CD4-positive, alpha-beta T cell treated with Interleukin-1 beta for 1 hour (primary cell): ENCODE results near the gene AVEN.
"Not testable (repeated sequence)": the region's sequence is repeated elsewhere in the genome, so short reads cannot be mapped to it uniquely, and the experiment has no call there.

Experiments
- DNase-seq, 2 donors: peaks; one replicate each; pipeline ENCODE4 v3.0.0-alpha.2; 2020 to 2022

AVEN gene

GRCh38 chr15:34038871-34039789, at the start of gene AVEN:
TSS of gene AVEN (minus strand) at chr15:34039204. CDS start at chr15:34039046, 158 bp downstream.
- DNase-seq, result peak; percentile 50 to 61

- no peak for DNase-seq
Measured at GRCh38 chr15:34085746-34086145, 46.7 kb upstream of the AVEN start.

DNA sequence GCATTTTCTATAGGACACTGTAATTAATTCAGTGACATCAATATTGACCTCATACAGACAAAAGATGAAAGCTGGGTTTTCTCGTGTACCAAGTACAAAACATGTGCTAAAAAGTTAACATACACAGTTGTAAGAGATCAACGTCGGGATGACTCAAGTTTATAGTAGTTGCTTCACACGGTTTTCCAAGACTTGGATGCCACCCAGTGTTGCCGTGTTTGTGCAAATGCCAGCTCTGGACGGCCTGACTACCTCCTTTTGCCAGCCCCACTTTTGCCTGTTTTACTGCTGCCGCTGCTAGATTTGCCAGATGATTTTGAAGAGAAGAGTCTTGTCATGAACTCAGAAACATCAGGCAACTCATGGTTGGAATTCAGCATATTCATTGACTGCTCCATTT, 45.1 kb upstream of the AVEN start:
- no peak for DNase-seq

DNA sequence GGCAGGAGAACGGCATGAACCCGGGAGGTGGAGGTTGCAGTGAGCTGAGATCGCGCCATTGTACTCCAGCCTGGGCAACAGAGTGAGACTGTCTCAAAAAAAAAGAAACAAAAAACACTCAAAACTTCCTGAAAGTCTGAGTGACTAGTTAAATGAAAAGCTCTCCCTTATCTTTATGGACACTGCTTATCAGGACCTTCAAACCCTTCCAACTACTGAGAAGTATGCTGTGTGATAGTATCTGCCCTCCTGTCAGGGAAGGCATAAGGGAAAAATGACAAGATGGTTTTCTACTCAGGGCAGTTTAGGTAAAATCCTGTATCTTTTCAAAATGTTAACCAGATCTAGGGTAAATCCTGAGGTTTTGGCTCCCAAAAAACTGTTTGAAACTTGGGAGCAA, 40.9 kb upstream of the AVEN start:
- no peak for DNase-seq

GRCh38 chr15:34078900-34079299, 39.9 kb upstream of the AVEN start:
- DNase-seq, result no peak

- no peak for DNase-seq
Measured at GRCh38 chr15:34076785-34077184, 37.8 kb upstream of the AVEN start.

GRCh38 chr15:34070003-34070402, 31.0 kb upstream of the AVEN start:
- no peak for DNase-seq

DNA sequence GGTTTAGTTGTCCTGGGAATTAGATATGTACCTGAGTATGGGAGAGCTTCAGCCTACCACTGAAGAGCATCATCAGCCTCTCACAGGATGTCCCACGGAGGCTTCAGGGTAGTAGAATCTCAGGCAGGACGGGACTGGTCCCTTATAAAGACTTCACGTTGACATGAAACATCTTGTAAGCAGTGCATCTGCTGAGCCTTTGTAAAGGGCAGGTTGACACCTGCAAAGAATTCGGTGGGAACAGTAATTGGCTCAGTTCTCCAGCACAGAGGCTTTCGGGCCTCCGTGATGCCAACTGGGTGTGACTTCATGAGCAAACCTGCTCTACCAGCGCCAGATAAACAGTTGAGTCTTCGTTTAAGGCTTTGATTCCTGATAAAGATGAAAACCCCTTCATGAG, 26.9 kb upstream of the AVEN start:
- DNase-seq, result no peak

DNA sequence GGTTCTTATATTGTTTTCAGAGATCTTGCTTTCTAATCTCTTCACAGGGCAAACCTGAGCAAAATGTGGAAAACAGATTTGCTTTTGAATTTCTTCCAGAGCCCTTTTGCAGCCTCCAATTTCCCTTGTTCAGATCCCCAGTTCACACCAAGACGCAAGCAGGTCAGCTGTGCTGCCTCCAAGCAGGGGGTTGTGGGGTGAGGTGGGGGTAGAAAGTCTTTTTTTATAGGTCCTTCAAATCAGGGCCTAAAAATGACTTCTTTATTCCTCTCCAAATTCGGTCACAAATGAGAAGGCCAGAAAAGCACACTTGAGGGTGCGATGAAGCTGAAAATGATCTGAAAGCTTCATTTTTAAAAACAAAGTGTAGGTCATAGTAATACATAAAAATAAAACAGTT, 26.3 kb upstream of the AVEN start:
- no peak for DNase-seq

GRCh38 chr15:34064438-34064837, 25.4 kb upstream of the AVEN start:
- DNase-seq, result no peak

- DNase-seq, result no peak
Measured at GRCh38 chr15:34059946-34060345, 20.9 kb upstream of the AVEN start.

- no peak for DNase-seq
Measured at GRCh38 chr15:34059476-34059875, 20.5 kb upstream of the AVEN start.

GRCh38 chr15:34056911-34057310, 17.9 kb upstream of the AVEN start:
- DNase-seq, result no peak

GRCh38 chr15:34055868-34056595, 17.0 kb upstream of the AVEN start:
- DNase-seq, result no peak

DNA sequence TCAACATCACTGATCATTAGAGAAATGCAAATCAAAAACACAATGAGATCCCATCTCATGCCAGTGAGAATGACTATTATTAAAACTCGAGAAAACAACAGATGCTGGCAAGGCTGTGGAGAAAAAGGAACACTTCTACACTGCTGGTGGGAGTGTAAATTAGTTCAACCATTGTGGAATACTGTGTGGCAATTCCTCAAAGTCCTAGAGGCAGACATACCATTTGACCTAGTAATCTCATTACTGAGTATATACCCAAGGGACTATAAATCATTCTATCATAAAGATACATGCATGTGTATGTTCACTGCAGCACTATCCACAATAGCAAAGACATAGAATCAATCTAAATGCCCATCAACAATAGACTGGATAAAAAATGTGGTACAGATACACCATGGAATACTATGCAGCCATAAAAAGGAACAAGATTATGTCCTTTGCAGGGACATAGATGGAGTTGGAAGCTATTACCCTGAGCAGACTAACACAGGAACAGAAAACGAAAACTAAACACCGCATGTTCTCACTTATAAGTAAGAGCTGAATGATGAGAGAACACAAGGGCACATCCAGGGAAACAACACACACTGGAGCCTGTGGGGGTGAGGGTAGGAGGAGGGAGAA, 15.2 kb upstream of the AVEN start:
- no peak for DNase-seq

DNA sequence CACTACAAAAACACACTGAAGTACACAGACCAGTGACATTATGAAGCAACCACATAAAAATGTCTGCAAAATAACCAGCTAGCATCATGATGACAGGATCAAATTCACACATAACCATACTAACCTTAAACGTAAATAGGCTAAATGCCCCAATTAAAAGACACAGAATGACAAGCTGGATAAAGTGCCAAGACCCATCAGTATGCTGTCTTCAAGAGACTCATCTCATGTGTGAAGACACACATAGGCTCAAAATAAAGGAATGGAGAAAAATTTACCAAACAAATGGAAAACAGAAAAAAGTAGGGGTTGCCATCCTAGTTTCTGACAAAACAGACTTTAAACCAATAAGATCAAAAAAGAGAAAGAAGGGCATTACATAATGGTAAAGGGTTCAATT, 11.4 kb upstream of the AVEN start:
- DNase-seq, result not testable (repeated sequence)

GRCh38 chr15:34049112-34049511, 10.1 kb upstream of the AVEN start:
- no peak for DNase-seq

DNA sequence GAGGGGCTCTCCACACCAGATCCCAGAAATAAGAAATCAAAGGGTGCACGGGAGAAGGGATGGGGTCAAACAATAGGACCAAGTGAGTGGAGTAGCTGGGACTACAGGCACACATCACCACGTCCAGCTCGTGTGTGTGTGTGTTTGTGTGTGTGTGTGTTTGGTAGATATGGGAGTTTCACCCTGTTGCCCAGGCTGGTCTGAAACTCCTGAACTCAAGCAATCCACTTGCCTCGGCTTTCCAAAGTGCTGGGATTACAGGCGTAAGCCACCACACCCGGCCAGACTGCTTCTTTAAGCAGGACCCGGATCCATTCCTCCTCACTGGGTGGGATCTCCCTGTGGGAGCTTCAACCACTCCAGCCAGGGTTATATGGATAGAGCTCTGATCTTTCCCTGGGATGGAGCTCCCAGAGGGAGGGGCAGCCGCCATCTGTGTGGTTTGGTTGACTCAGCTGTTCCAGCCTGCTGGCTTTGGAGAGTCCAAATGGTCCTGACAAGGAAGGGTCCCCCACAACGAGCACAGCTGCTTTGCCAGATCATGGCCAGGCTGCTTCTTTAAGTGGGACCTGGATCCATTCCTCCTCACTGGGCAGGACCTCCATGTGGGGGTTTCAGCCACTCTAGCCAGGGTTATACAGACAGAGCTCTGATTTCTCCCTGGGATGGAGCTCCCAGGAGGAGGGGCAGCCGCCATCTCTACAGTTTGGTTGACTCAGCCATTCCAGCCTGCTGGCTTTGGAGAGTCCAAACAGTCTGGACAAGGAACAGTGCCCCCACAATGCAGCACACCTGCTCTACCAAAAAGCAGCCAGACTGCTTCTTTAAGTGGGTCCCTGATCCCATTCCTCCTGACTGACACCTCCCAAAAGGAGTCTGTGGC, 9.1 kb upstream of the AVEN start:
- no peak for DNase-seq

DNA sequence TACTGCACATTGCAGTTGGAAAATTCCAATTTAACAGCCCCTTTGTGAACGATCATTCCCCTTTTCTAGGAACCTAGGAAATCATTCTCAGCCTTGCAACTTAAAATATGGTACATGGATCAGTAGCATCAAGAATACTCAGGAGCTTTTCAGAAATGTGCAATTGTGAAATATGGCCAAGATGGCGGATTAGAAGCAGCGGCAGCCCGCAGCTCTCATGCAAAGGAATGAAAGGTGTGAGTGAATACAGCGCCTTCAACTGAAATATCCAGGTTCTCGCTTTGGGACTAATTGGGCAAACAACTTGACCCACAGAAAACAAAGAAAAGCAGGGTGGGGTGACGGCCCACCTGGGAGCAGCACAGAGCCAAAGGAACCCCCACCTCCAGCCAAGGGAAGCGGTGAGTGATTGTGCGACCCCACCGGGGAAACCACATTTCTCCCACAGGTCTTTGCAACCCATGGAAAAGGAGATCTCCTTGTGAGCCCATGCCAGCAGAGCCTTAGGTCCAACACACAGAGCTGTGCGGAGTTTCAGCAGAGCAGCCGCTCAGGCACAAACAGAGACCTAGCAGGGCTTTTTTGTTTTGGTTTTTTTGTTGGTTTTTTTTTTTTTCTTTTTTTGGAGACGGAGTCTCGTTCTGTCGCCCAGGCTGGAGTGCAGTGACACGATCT, 7.6 kb upstream of the AVEN start:
- DNase-seq, result no peak

- DNase-seq, result no peak
Measured at GRCh38 chr15:34043813-34044212, 4.8 kb upstream of the AVEN start.

DNA sequence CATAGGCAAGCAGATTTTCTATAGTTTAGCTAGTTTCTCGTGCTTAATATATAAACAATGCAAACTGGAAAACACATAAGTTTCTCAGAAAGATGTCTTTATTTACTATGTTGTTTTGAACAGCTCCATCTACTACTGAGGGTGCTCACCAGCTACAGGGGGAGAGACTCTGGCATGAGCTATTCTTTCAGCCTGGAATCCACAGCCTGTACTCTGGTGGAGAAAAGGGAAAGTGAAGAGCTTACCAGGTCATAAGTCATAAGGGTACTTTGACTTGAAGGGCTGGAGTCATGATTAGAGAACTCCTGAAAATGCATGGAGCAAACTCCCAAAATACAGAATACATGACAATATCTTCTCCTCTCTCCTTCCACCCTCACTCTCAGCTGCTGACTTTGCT, 4.4 kb upstream of the AVEN start:
- no peak for DNase-seq

- no peak for DNase-seq
Measured at GRCh38 chr15:34039790-34040113, 748 bp upstream of the AVEN start.
